B cell (primary cell): ENCODE data around the gene PDE4A. TPM values are rescaled to one million over a fixed set of nuclear protein-coding genes. Genes with fewer than 3 reads are reported as not detected.

Experiments used
- ATAC-seq: fragments of 200-7000 bp; cut with Tn5 transposase; one replicate; pipeline ENCODE4 v1.10.0; 2021; ENCODE audit warnings: low read depth, mild to moderate bottlenecking, moderate number of reproducible peaks, moderate library complexity
- CTCF ChIA-PET: fragments of 350-600 bp; sonication (Branson Sonifier 250); formaldehyde crosslinking; loops from one replicate; lab custom pipeline; 2021; ENCODE audit warnings: antibody characterized with exemption, inconsistent platforms; lab: Charles Lee
- POLR2A ChIA-PET: fragments of 350-600 bp; sonication (Branson Sonifier 250); formaldehyde crosslinking; loops from one replicate; lab custom pipeline; 2021; ENCODE audit warnings: antibody characterized with exemption; lab: Charles Lee
- DNase-seq: peaks from one replicate; pipeline ENCODE4 v3.0.0; 2013
- H2AFZ ChIP-seq: 2 replicates; pipeline ENCODE4 v1.6.1; 2012; ENCODE audit warnings: mild to moderate bottlenecking, low read depth, low read length; ENCODE audit not compliant: insufficient read depth, poor library complexity, severe bottlenecking
- H3K27ac ChIP-seq, 2 donors: 1 replicate in 1 of 2; 2 replicates in 1 of 2; pipeline ENCODE4 v1.5.1; 2012 to 2013; ENCODE audit warnings: low read length in 2 of 2, mild to moderate bottlenecking in 2 of 2, moderate library complexity in 1 of 2
- H3K27me3 ChIP-seq, 4 experiments: fragments of 200-600 bp in 1 of 4; sonication (generic) in 1 of 4; replicated peaks in 1 of 4; 1 replicate in 2 of 4; 2 replicates in 2 of 4; pipeline versions ENCODE4 v1.6.1 to v1.7.0; 2013 to 2016; ENCODE audit warnings: low read length in 3 of 4, mild to moderate bottlenecking in 2 of 4, mixed read lengths in 1 of 4, moderate library complexity in 1 of 4; ENCODE audit not compliant: insufficient read depth in 4 of 4, control insufficient read depth in 3 of 4; ENCODE audit errors: control extremely low read depth in 1 of 4
- H3K36me3 ChIP-seq, 2 experiments: replicated peaks in 1 of 2; 1 replicate in 1 of 2; 2 replicates in 1 of 2; pipeline versions ENCODE4 v1.6.1 to v1.7.1; 2013; ENCODE audit warnings: low read length in 1 of 2; ENCODE audit not compliant: insufficient read depth in 2 of 2, control insufficient read depth in 1 of 2; ENCODE audit errors: control extremely low read depth in 1 of 2, extremely low read depth in 1 of 2
- H3K4me1 ChIP-seq, 2 donors: fragments of 200-600 bp in 1 of 2; sonication (generic) in 1 of 2; 1 replicate in 1 of 2; 2 replicates in 1 of 2; pipeline versions ENCODE4 v1.5.1 to v1.6.1; 2013 to 2017; ENCODE audit warnings: low read length in 2 of 2; ENCODE audit not compliant: control insufficient read depth in 2 of 2, insufficient read depth in 2 of 2
- H3K4me2 ChIP-seq: replicated peaks from 2 replicates; pipeline ENCODE3; 2012; ENCODE audit warnings: mild to moderate bottlenecking, low read depth, low read length; ENCODE audit not compliant: poor library complexity, severe bottlenecking
- H3K4me3 ChIP-seq, 5 experiments: fragments of 200-600 bp in 1 of 5; sonication (generic) in 1 of 5; 1 replicate in 3 of 5; 2 replicates in 2 of 5; pipeline versions ENCODE4 v1.5.1 to v1.7.0; 2011 to 2016; ENCODE audit warnings: low read length in 4 of 5, mild to moderate bottlenecking in 4 of 5, low read depth in 2 of 5, control low read depth in 1 of 5, moderate library complexity in 1 of 5; ENCODE audit not compliant: insufficient read depth in 1 of 5; ENCODE audit errors: control extremely low read depth in 1 of 5, extremely low read depth in 1 of 5
- H3K79me2 ChIP-seq: fragments of 200-600 bp; sonication (generic); one replicate; pipeline ENCODE4 v1.6.0; 2016; ENCODE audit warnings: low read length; ENCODE audit not compliant: control insufficient read depth, insufficient read depth
- H3K9ac ChIP-seq: fragments of 200-600 bp; sonication (generic); 2 replicates; pipeline ENCODE4 v1.6.1; 2017; ENCODE audit warnings: mild to moderate bottlenecking, low read length, moderate library complexity
- H3K9me3 ChIP-seq, 3 donors: one replicate each; pipeline versions ENCODE4 v1.6.1 to v1.7.1; 2013; ENCODE audit warnings: low read length in 2 of 3; ENCODE audit not compliant: control insufficient read depth in 2 of 3, insufficient read depth in 1 of 3; ENCODE audit errors: control extremely low read depth in 1 of 3
- H4K20me1 ChIP-seq: 2 replicates; pipeline ENCODE4 v1.6.0; 2012; ENCODE audit warnings: mild to moderate bottlenecking, low read length; ENCODE audit not compliant: insufficient read depth, control insufficient read depth, poor library complexity, severe bottlenecking
- H3K27ac Mint-ChIP-seq: one replicate; pipeline ENCODE4 v1.8.0; 2021; ENCODE audit warnings: mixed read lengths
- H3K27me3 Mint-ChIP-seq: one replicate; pipeline ENCODE4 v1.8.0; 2021; ENCODE audit warnings: mixed read lengths
- H3K4me1 Mint-ChIP-seq: one replicate; pipeline ENCODE4 v1.8.0; 2021; ENCODE audit warnings: mixed read lengths
- H3K4me3 Mint-ChIP-seq: one replicate; pipeline ENCODE4 v1.8.0; 2021; ENCODE audit warnings: mixed read lengths
- H3K9me3 Mint-ChIP-seq: one replicate; pipeline ENCODE4 v1.8.0; 2022; ENCODE audit warnings: mixed read lengths; ENCODE audit not compliant: insufficient read depth
- CTCF ChIP-seq: fragments of 200-600 bp; IDR thresholded peaks from one replicate; pipeline ENCODE4 v1.8.0; 2022; ENCODE audit warnings: antibody characterized with exemption, mild to moderate bottlenecking
- EZH2 ChIP-seq: IDR thresholded peaks from 2 replicates; pipeline ENCODE4 v1.6.1; 2012; ENCODE audit warnings: borderline replicate concordance, low read depth, mild to moderate bottlenecking, moderate library complexity, low read length; ENCODE audit not compliant: insufficient read depth, poor library complexity, severe bottlenecking
- WGBS: methylation state at CpG from one replicate; pipeline ENCODE4 v1.1.5; 2013; ENCODE audit warnings: missing lambda C conversion rate; ENCODE audit not compliant: insufficient coverage; 5-methylcytosine and 5-hydroxymethylcytosine counted together
- intact Hi-C: fragments of 100-400 bp; cut with micrococcal nuclease; formaldehyde crosslinking; loops from one replicate; pipeline ENCODE4 v1.10.0; 2022
- polyA plus RNA-seq: library from polyadenylated mRNA; depleted of rRNA; stranded (reverse); fragments of >200 nt; gene quantifications from 2 replicates; pipeline ENCODE4 v1.2.3, GENCODE V29; 2012
- total RNA-seq, 2 donors: library from RNA; stranded (reverse); fragments of 120-200 nt in 1 of 2; gene quantifications; 1 replicate in 1 of 2; 2 replicates in 1 of 2; pipeline versions ENCODE4 v1.2.3 to v1.2.4, GENCODE V29; 2013 to 2022

Gene PDE4A
- total and polyA plus RNA-seq, 2 donors (not counting 1 experiment from before 2014, with no cell fraction given): 1.5 to 10.9 TPM

DNA sequence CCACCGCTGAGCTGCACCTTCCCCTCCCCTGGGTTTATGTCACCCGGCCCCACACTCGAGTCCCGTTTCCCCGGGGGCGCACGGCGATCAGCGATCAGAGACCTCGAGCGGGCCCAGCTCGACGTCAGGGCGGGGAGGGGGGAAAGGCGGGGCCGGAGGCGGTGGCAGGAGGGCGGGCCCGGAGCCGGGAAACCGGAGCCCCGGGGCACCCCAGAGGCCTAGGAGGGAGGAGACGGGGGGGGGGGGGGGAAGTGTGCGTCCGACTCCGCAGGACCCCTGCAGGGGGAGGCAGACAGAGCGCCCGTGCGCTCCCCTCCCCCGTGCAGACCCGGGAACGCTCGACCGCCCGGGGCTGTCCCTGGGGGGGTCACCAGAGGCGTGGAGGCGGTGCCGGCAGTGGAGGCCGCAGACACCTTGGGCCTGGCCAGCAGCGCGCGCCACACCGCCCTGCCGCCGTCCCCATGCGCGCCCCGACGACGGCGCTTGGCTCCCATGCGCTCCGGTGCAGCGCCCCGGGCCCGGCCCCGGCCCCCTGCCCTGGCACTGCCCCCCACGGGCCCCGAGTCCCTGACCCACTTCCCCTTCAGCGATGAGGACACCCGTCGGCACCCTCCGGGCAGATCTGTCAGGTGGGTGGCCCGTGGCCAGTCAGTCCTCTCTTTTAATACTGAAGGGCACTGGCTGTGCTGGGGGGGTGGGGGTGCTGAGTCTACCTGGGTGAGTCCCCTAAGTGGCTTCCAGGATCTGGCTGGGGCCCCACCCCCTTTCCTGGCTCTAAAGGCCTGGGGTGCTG is 11.8 kb downstream of the PDE4A start:
- Histone ChIP-seq H3K27ac (no peak overlapping the region), H3K4me3 (peak overlapping the region in 4 of 5 experiments; percentile 29 to 60 (median 43)), H3K4me2 (peak overlapping the region; percentile 82), H3K79me2 (no peaks in the 10 kb centered on the region), H3K9ac (peak overlapping the region; percentile 40), H2AFZ (peak overlapping the region; percentile 64), H3K9me3 (peaks cover 0 to 11% (median 0%) of the 10 kb centered on the region in 3 donors), H3K27me3 (peaks cover 0 to 25% (median 12%) of the 10 kb centered on the region in 4 experiments), H3K4me1 (peaks cover 49 to 55% of the 10 kb centered on the region in 2 donors), H4K20me1 (no peaks in the 10 kb centered on the region), H3K36me3 (no peaks in the 10 kb centered on the region)
- Mint-ChIP-seq H3K4me1 (peaks cover 60% of the 10 kb centered on the region), H3K4me3 (peak overlapping the region; percentile 94), H3K9me3 (no peaks in the 10 kb centered on the region), H3K27ac (peak overlapping the region; percentile 91), H3K27me3 (peaks cover 13% of the 10 kb centered on the region)
- intact Hi-C loops: loop anchor here (1.0 kb wide), 1 partner anchor 29 kb away; the partner anchor contains the start of gene CDC37
- WGBS: 3% methylated on average over 48 of the region's 64 CpGs
- TF ChIP-seq EZH2: no peak
- no peak for TF ChIP-seq CTCF
- ChIA-PET POLR2A (interaction anchor here (0.6 to 1.8 kb wide), 8 partner anchors 17 to 316 kb away, joined by 3 to 17 read pairs (median 4); partner anchors contain the start of gene TYK2), CTCF (interaction anchor here (0.9 to 2.2 kb wide), 3 partner anchors 15 to 194 kb away, joined by 3 to 15 read pairs (median 12); no protein-coding TSS in a partner anchor)
- DNase-seq (peak; percentile 88), ATAC-seq (peak; percentile 53)
